Endothelial cell of umbilical vein (primary cell): ENCODE measurements around the gene ESPNL. TPM values are rescaled to one million over a fixed set of nuclear protein-coding genes. Genes with fewer than 3 reads are reported as not detected.

Experiments used
- BruUV-seq: library from RNA; stranded (reverse); fragments of 400-500 nt; replicated peaks from 2 replicates; lab custom pipeline; 2021; lab: Mats Ljungman, UMichigan
- CTCF ChIA-PET: fragments of 300-600, 350-600 bp; sonication (Branson Sonifier 250); formaldehyde crosslinking; loops from one replicate; lab custom pipeline; 2021; ENCODE audit warnings: antibody characterized with exemption, inconsistent platforms; lab: Charles Lee
- POLR2A ChIA-PET: fragments of 300-600, 350-600 bp; sonication (Branson Sonifier 250); formaldehyde crosslinking; loops from one replicate; lab custom pipeline; 2021; ENCODE audit warnings: antibody characterized with exemption, inconsistent platforms; lab: Charles Lee
- DNase-seq: peaks from one replicate; pipeline ENCODE4 v3.0.0-alpha.2; 2011; ENCODE audit warnings: low read depth, low spot score
- FAIRE-seq: peaks from 2 replicates; lab custom pipeline; 2011; peaks lifted over from hg19 to GRCh38; lab: Jason Lieb, UNC
- H2AFZ ChIP-seq: 2 replicates; pipeline ENCODE4 v1.6.0; 2012; ENCODE audit warnings: low read depth, low read length, control low read depth, inconsistent platforms
- H3K27ac ChIP-seq: 2 replicates; pipeline ENCODE4 v1.5.1; 2011; ENCODE audit warnings: low read depth, mild to moderate bottlenecking, control low read depth, low read length, moderate library complexity; ENCODE audit not compliant: insufficient read depth
- H3K27me3 ChIP-seq, 2 experiments: 2 replicates each; pipeline versions ENCODE4 v1.6.0 to v1.6.1; 2011; ENCODE audit warnings: low read length in 2 of 2, mixed read lengths in 1 of 2; ENCODE audit not compliant: control insufficient read depth in 2 of 2, insufficient read depth in 2 of 2
- H3K36me3 ChIP-seq, 2 experiments: 2 replicates in 1 of 2; 3 replicates in 1 of 2; pipeline ENCODE4 v1.5.1; 2011; ENCODE audit warnings: low read length in 2 of 2, mild to moderate bottlenecking in 1 of 2, moderate library complexity in 1 of 2; ENCODE audit not compliant: control insufficient read depth in 2 of 2, insufficient read depth in 2 of 2; ENCODE audit errors: extremely low read depth in 1 of 2
- H3K4me1 ChIP-seq: 3 replicates; pipeline ENCODE4 v1.5.1; 2011; ENCODE audit warnings: mild to moderate bottlenecking, low read length; ENCODE audit not compliant: control insufficient read depth, insufficient read depth; ENCODE audit errors: extremely low read depth
- H3K4me2 ChIP-seq: 2 replicates; pipeline ENCODE4 v1.6.1; 2011; ENCODE audit warnings: low read length, control low read depth, mixed read lengths; ENCODE audit not compliant: insufficient read depth
- H3K4me3 ChIP-seq, 3 experiments: fragments of 200-600 bp in 1 of 3; sonication (generic), shearing (Covaris generic) in 1 of 3; replicated peaks in 1 of 3; 2 replicates each; pipeline ENCODE4 v1.5.1; 2011 to 2016; ENCODE audit warnings: control low read depth in 3 of 3, low read length in 3 of 3, mild to moderate bottlenecking in 2 of 3, inconsistent platforms in 1 of 3, low read depth in 1 of 3, moderate library complexity in 1 of 3; ENCODE audit not compliant: insufficient read depth in 1 of 3
- H3K79me2 ChIP-seq: 2 replicates; pipeline ENCODE4 v1.6.0; 2012; ENCODE audit warnings: low read length, inconsistent platforms; ENCODE audit not compliant: control insufficient read depth, insufficient read depth
- H3K9ac ChIP-seq: replicated peaks from 2 replicates; pipeline ENCODE3; 2011; ENCODE audit warnings: low read length, control low read depth; ENCODE audit not compliant: insufficient read depth; ENCODE audit errors: extremely low read depth
- H3K9me1 ChIP-seq: replicated peaks from 3 replicates; pipeline ENCODE4 v1.6.0; 2011; ENCODE audit warnings: mild to moderate bottlenecking, low read length; ENCODE audit not compliant: control insufficient read depth, insufficient read depth; ENCODE audit errors: extremely low read depth
- H3K9me3 ChIP-seq: replicated peaks from 2 replicates; pipeline ENCODE4 v1.5.1; 2012; ENCODE audit warnings: low read length, inconsistent platforms; ENCODE audit not compliant: control insufficient read depth, insufficient read depth
- H4K20me1 ChIP-seq: replicated peaks from 2 replicates; pipeline ENCODE3; 2011; ENCODE audit warnings: mild to moderate bottlenecking, low read length; ENCODE audit not compliant: control insufficient read depth, insufficient read depth; ENCODE audit errors: extremely low read depth
- EZH2 ChIP-seq: IDR thresholded peaks from 2 replicates; pipeline ENCODE4 v1.6.1; 2012; ENCODE audit warnings: borderline replicate concordance, low read depth, mild to moderate bottlenecking, moderate library complexity, low read length, inconsistent platforms; ENCODE audit not compliant: severe bottlenecking
- FOS ChIP-seq: IDR thresholded peaks from 2 replicates; pipeline ENCODE4 v1.6.1; 2011; ENCODE audit warnings: mild to moderate bottlenecking, low read length, moderate library complexity, borderline replicate concordance; ENCODE audit not compliant: insufficient read depth
- GATA2 ChIP-seq: IDR thresholded peaks from 2 replicates; pipeline ENCODE4 v1.7.0; 2011; ENCODE audit warnings: low read depth, mild to moderate bottlenecking, moderate library complexity, mixed read lengths, low read length; ENCODE audit not compliant: insufficient read length, insufficient read depth
- JUN ChIP-seq: IDR thresholded peaks from 2 replicates; pipeline ENCODE4 v1.6.1; 2011; ENCODE audit warnings: borderline replicate concordance, low read depth; ENCODE audit not compliant: insufficient read length, insufficient read depth
- MYC ChIP-seq: IDR thresholded peaks from one replicate; pipeline ENCODE4 v1.6.1; 2011; ENCODE audit warnings: mild to moderate bottlenecking, low read depth, low read length
- POLR2A ChIP-seq: IDR thresholded peaks from 2 replicates; pipeline ENCODE4 v1.6.1; 2012; ENCODE audit warnings: low read depth, mild to moderate bottlenecking, control low read depth, low read length
- POLR2AphosphoS5 ChIP-seq: IDR thresholded peaks from 2 replicates; pipeline ENCODE4 v1.6.1; 2012; ENCODE audit warnings: low read depth, mild to moderate bottlenecking, control low read depth, low read length, moderate library complexity; ENCODE audit not compliant: insufficient read depth
- dilution Hi-C: fragments of 300-500 bp; cut with MboI; formaldehyde crosslinking; loops from one replicate; pipeline ENCODE4 v1.15.0; 2019; ENCODE audit warnings: low sequenced_read_pairs; ENCODE audit not compliant: extremely low pct_ligation_motif_present
- intact Hi-C: fragments of 100-400 bp; cut with micrococcal nuclease; formaldehyde crosslinking; loops from one replicate; pipeline ENCODE4 v1.10.0; 2022
- polyA plus RNA-seq, 4 experiments: library from polyadenylated mRNA; depleted of rRNA in 3 of 4; stranded (reverse) in 3 of 4; unstranded in 1 of 4; fragments of >200 nt; gene quantifications; 2 replicates each; pipeline versions ENCODE4 v1.2.1 to v1.2.3, GENCODE V29; 2011 to 2012; ENCODE audit warnings: missing spikeins in 1 of 4
- total RNA-seq: library from RNA; stranded (reverse); gene quantifications from 2 replicates; pipeline ENCODE4 v1.2.3, GENCODE V29; 2021
- TF ChIP-seq, protein P1 (sequence below): IDR thresholded peaks from 2 replicates; pipeline ENCODE4 v1.6.1; 2011; ENCODE audit not compliant: insufficient read depth, insufficient read length
- TF ChIP-seq, protein P2 (sequence below), 2 donors: IDR thresholded peaks; 1 replicate in 1 of 2; 2 replicates in 1 of 2; pipeline ENCODE4 v1.5.1; 2011; ENCODE audit warnings: low read length in 2 of 2, mild to moderate bottlenecking in 2 of 2, moderate library complexity in 2 of 2, control low read depth in 1 of 2, inconsistent platforms in 1 of 2, low read depth in 1 of 2; ENCODE audit not compliant: insufficient read depth in 1 of 2; ENCODE audit errors: extremely low read depth in 1 of 2

Gene ESPNL
- total and polyA plus RNA-seq, 2 donors (not counting 3 experiments of a cell fraction or from before 2014, with no cell fraction given): not detected

DNA sequence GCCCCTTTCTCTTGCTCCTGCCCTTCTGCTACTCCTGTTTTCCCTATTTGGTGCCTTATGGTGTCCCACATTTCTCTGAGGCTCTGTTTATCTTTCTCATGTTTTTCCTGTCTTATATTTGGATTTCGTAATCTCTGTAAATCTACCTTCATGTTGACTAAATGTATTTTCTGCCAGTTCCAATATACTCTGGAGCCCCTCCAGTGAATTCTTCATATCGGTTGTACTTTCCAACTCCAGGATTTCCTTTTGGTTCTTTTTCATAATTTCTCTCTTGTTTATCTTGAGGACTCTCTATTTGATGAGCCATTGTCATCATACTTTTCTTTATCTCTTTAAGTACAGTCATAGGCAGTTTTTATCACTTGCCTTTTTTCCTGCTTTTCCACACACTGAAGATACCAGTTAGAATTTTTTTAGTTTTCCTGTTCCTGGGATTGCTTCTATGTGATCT is 20.2 kb upstream of the ESPNL start:
- H3K9me3 ChIP-seq: no peaks in the 10 kb centered on the region
- H3K79me2 ChIP-seq: no peaks in the 10 kb centered on the region
- FAIRE-seq: no peak
- CTCF ChIA-PET: no interaction called here
- POLR2A ChIA-PET: no interaction called here
- intact Hi-C loops: no loop called here
- H3K4me1 ChIP-seq: no peaks in the 10 kb centered on the region
- DNase-seq: no peak
- H2AFZ ChIP-seq: no peak overlapping the region
- BruUV-seq: no TSS peak
- H3K27me3 ChIP-seq: no peaks in the 10 kb centered on the region
- TF ChIP-seq GATA2 (no peak), MYC (no peak)
- TF ChIP-seq, protein P1, sequence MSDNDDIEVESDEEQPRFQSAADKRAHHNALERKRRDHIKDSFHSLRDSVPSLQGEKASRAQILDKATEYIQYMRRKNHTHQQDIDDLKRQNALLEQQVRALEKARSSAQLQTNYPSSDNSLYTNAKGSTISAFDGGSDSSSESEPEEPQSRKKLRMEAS: no peak
- no peak overlapping the region for H3K27ac ChIP-seq
- H4K20me1 ChIP-seq: no peaks in the 10 kb centered on the region
- H3K9ac ChIP-seq: no peak overlapping the region
- no peak overlapping the region for H3K4me3 ChIP-seq
- no peak overlapping the region for H3K4me2 ChIP-seq
- H3K36me3 ChIP-seq: peaks cover 0 to 18% of the 10 kb centered on the region in 2 experiments
- H3K9me1 ChIP-seq: no peaks in the 10 kb centered on the region
- dilution Hi-C loops: no loop called here

DNA sequence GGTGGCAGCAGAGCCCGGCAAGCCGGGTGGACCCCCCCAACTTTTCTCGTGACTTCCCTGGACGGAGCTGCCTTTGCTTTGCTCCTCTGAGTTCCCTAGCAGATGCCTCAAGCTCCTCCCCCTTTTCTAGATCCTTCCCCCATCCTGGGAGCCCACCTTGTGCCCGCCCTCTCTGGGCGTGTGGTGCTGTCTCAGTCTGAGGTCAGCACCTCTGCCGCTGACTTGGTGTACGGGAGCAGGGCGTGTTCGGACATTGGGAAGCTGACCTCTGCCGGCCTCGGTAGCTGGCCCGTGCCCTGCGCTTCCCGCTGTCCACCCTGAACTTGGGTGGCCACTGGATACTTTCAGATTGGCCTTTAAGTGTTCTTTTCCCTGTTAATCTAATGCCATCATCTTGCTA is 19.6 kb upstream of the ESPNL start:
- POLR2A ChIA-PET: no interaction called here
- Histone ChIP-seq H3K27ac (no peak overlapping the region), H3K9ac (no peak overlapping the region), H3K79me2 (no peaks in the 10 kb centered on the region), H3K4me2 (no peak overlapping the region), H3K9me1 (no peaks in the 10 kb centered on the region), H3K4me3 (no peak overlapping the region), H2AFZ (no peak overlapping the region), H3K4me1 (no peaks in the 10 kb centered on the region), H3K27me3 (no peaks in the 10 kb centered on the region), H3K36me3 (peaks cover 0 to 18% of the 10 kb centered on the region in 2 experiments), H4K20me1 (no peaks in the 10 kb centered on the region), H3K9me3 (no peaks in the 10 kb centered on the region)
- CTCF ChIA-PET: no interaction called here
- dilution Hi-C loops (no loop called here), intact Hi-C loops (no loop called here)
- BruUV-seq: no TSS peak
- TF ChIP-seq, protein P2, sequence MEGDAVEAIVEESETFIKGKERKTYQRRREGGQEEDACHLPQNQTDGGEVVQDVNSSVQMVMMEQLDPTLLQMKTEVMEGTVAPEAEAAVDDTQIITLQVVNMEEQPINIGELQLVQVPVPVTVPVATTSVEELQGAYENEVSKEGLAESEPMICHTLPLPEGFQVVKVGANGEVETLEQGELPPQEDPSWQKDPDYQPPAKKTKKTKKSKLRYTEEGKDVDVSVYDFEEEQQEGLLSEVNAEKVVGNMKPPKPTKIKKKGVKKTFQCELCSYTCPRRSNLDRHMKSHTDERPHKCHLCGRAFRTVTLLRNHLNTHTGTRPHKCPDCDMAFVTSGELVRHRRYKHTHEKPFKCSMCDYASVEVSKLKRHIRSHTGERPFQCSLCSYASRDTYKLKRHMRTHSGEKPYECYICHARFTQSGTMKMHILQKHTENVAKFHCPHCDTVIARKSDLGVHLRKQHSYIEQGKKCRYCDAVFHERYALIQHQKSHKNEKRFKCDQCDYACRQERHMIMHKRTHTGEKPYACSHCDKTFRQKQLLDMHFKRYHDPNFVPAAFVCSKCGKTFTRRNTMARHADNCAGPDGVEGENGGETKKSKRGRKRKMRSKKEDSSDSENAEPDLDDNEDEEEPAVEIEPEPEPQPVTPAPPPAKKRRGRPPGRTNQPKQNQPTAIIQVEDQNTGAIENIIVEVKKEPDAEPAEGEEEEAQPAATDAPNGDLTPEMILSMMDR (IDR thresholded peaks at IDR 0.05; ENCODE audit: extremely low read depth in 1 of 2, insufficient read depth in 1 of 2, low read depth in 1 of 2, low read length in 2 of 2): no peak
- no peak for TF ChIP-seq POLR2AphosphoS5
- no peak for TF ChIP-seq GATA2
- no peak for TF ChIP-seq JUN
- TF ChIP-seq POLR2A: no peak
- TF ChIP-seq, protein P1: no peak
- TF ChIP-seq FOS: no peak
- TF ChIP-seq EZH2: no peak
- no peak for TF ChIP-seq MYC
- no peak for FAIRE-seq
- DNase-seq: no peak
